Karpas-422 (cell line): ENCODE data around the gene ATP5IF1. TPM values are rescaled to one million over a fixed set of nuclear protein-coding genes. Genes with fewer than 3 reads are reported as not detected.

Source experiments
- DNase-seq: peaks from one replicate; pipeline ENCODE4 v3.0.0-alpha.2; 2015
- H2AFZ ChIP-seq: fragments of 200-600 bp; sonication (generic); 2 replicates; pipeline ENCODE4 v1.6.1; 2014; ENCODE audit warnings: antibody characterized with exemption, low read length, mixed read lengths
- H3K27ac ChIP-seq: fragments of 200-600 bp; sonication (generic); 2 replicates; pipeline ENCODE4 v1.5.1; 2014; ENCODE audit warnings: mild to moderate bottlenecking, low read length, moderate library complexity
- H3K27me3 ChIP-seq: fragments of 200-600 bp; sonication (generic); 2 replicates; pipeline ENCODE4 v1.6.1; 2014; ENCODE audit warnings: low read length, mixed read lengths
- H3K36me3 ChIP-seq: fragments of 200-600 bp; sonication (generic); 2 replicates; pipeline ENCODE4 v1.6.1; 2014; ENCODE audit warnings: low read length, mixed read lengths; ENCODE audit not compliant: insufficient read depth
- H3K4me1 ChIP-seq: fragments of 200-600 bp; sonication (generic); 2 replicates; pipeline ENCODE4 v1.6.1; 2014; ENCODE audit warnings: mild to moderate bottlenecking, low read length, mixed read lengths
- H3K4me2 ChIP-seq: fragments of 200-600 bp; sonication (generic); 2 replicates; pipeline ENCODE4 v1.6.1; 2014; ENCODE audit warnings: low read length, low read depth, mild to moderate bottlenecking; ENCODE audit not compliant: poor library complexity, severe bottlenecking
- H3K4me3 ChIP-seq: fragments of 200-600 bp; sonication (generic); 2 replicates; pipeline ENCODE4 v1.5.1; 2014; ENCODE audit warnings: mild to moderate bottlenecking, antibody characterized with exemption, low read length, mixed read lengths
- H3K79me2 ChIP-seq: fragments of 200-600 bp; sonication (generic); 2 replicates; pipeline ENCODE4 v1.6.1; 2014; ENCODE audit warnings: mild to moderate bottlenecking, low read length, mixed read lengths
- H3K9ac ChIP-seq: fragments of 200-600 bp; sonication (generic); 2 replicates; pipeline ENCODE4 v1.6.0; 2014; ENCODE audit warnings: low read length
- H3K9me2 ChIP-seq: fragments of 200-600 bp; sonication (generic), shearing (Covaris generic); replicated peaks from 2 replicates; pipeline ENCODE4 v1.6.0; 2014; ENCODE audit warnings: mild to moderate bottlenecking, low read length, moderate library complexity; ENCODE audit not compliant: insufficient read depth
- H3K9me3 ChIP-seq: fragments of 300-700, 200-600 bp; sonication (generic); 2 replicates; pipeline ENCODE4 v1.6.1; 2014; ENCODE audit warnings: low read length, mixed read lengths
- H4K20me1 ChIP-seq: fragments of 200-600 bp; sonication (generic); 2 replicates; pipeline ENCODE4 v1.6.1; 2014; ENCODE audit warnings: mild to moderate bottlenecking, antibody characterized with exemption, low read length, low read depth; ENCODE audit not compliant: insufficient read depth
- total RNA-seq: library from RNA; depleted of rRNA; stranded (reverse); fragments of >200 nt; shearing (Covaris generic); gene quantifications from 2 replicates; pipeline ENCODE4 v1.2.3, GENCODE V29; 2014; ENCODE audit warnings: low replicate concordance

The ATP5IF1 gene
- total RNA-seq, 1 experiment from 2014 or later = 248 TPM

GRCh38 chr1:28243685-28244311 is 7.9 kb downstream of the ATP5IF1 start:
- peaks cover 43% of the 10 kb centered on the region for H3K4me1 ChIP-seq

GRCh38 chr1:28244549-28245251 is 8.8 kb downstream of the ATP5IF1 start:
- H3K36me3 ChIP-seq = peaks cover 5% of the 10 kb centered on the region; the same call in 1 of the 2 replicates
- H3K79me2 ChIP-seq = peaks cover 22% of the 10 kb centered on the region
- H3K4me1 ChIP-seq = peaks cover 48% of the 10 kb centered on the region
- H2AFZ ChIP-seq = no peak overlapping the region
- H3K27ac ChIP-seq = peak overlapping the region; percentile 88
- H3K4me2 ChIP-seq = peak overlapping the region; percentile 78
- H3K27me3 ChIP-seq = no peaks in the 10 kb centered on the region
- peak overlapping the region; percentile 56 for H3K4me3 ChIP-seq
- H3K9me2 ChIP-seq = no peaks in the 10 kb centered on the region
- no peaks in the 10 kb centered on the region for H4K20me1 ChIP-seq
- peak overlapping the region; percentile 76 for H3K9ac ChIP-seq
- no peaks in the 10 kb centered on the region for H3K9me3 ChIP-seq
- peak; percentile 77 for DNase-seq

More at GRCh38 chr1:28243685-28244311, 7.9 kb downstream of the ATP5IF1 start:
- Histone ChIP-seq H3K9me2 (no peaks in the 10 kb centered on the region), H3K4me2 (no peak overlapping the region), H2AFZ (no peak overlapping the region), H3K79me2 (peaks cover 22% of the 10 kb centered on the region), H3K27ac (peak overlapping the region; percentile 88), H3K9ac (0 out of 2 replicates have a peak overlapping the region, but pooled peaks have one; percentile 76), H3K27me3 (no peaks in the 10 kb centered on the region), H3K9me3 (no peaks in the 10 kb centered on the region), H3K4me3 (no peak overlapping the region), H4K20me1 (no peaks in the 10 kb centered on the region), H3K36me3 (peaks cover 5% of the 10 kb centered on the region; the same call in 1 of the 2 replicates)
- no peak for DNase-seq

- H3K9me2 ChIP-seq = no peaks in the 10 kb centered on the region
- no peak overlapping the region for H2AFZ ChIP-seq
- H3K9ac ChIP-seq = peak overlapping the region; percentile 76
- peaks cover 22% of the 10 kb centered on the region for H3K79me2 ChIP-seq
- peak; percentile 83 for DNase-seq
- no peaks in the 10 kb centered on the region for H3K9me3 ChIP-seq
- H3K27me3 ChIP-seq = no peaks in the 10 kb centered on the region
- peak overlapping the region; percentile 88 for H3K27ac ChIP-seq
- peaks cover 5% of the 10 kb centered on the region; the same call in 1 of the 2 replicates for H3K36me3 ChIP-seq
- peak overlapping the region; percentile 72 for H3K4me3 ChIP-seq
- peaks cover 52% of the 10 kb centered on the region for H3K4me1 ChIP-seq
- peak overlapping the region; percentile 78 for H3K4me2 ChIP-seq
- no peaks in the 10 kb centered on the region for H4K20me1 ChIP-seq
Observed at GRCh38 chr1:28246427-28246832, 10.5 kb downstream of the ATP5IF1 start.

- Histone ChIP-seq H4K20me1 (no peaks in the 10 kb centered on the region), H3K79me2 (peaks cover 22% of the 10 kb centered on the region), H3K4me1 (peaks cover 52% of the 10 kb centered on the region), H3K9ac (peak overlapping the region; percentile 65), H3K27me3 (no peaks in the 10 kb centered on the region), H3K4me2 (peak overlapping the region; percentile 74), H3K9me2 (no peaks in the 10 kb centered on the region), H3K27ac (peak overlapping the region; percentile 88), H3K4me3 (peak overlapping the region; percentile 55), H2AFZ (peak overlapping the region; percentile 89), H3K9me3 (no peaks in the 10 kb centered on the region), H3K36me3 (peaks cover 5% of the 10 kb centered on the region; the same call in 1 of the 2 replicates)
- peak; percentile 65 for DNase-seq
Observed at GRCh38 chr1:28247612-28248272, 11.8 kb downstream of the ATP5IF1 start.

GRCh38 chr1:28248273-28249012 is 12.5 kb downstream of the ATP5IF1 start:
- Histone ChIP-seq H3K27ac (peak overlapping the region; percentile 88), H3K9ac (peak overlapping the region; percentile 65), H3K4me3 (peak overlapping the region; percentile 55; the same call in 1 of the 2 replicates), H3K27me3 (no peaks in the 10 kb centered on the region), H3K4me2 (peak overlapping the region; percentile 74), H3K9me3 (no peaks in the 10 kb centered on the region), H3K36me3 (peaks cover 5% of the 10 kb centered on the region; the same call in 1 of the 2 replicates), H4K20me1 (no peaks in the 10 kb centered on the region), H3K79me2 (peaks cover 22% of the 10 kb centered on the region), H3K4me1 (peaks cover 52% of the 10 kb centered on the region), H2AFZ (peak overlapping the region; percentile 89), H3K9me2 (no peaks in the 10 kb centered on the region)
- DNase-seq = peak; percentile 94

- peak; percentile 62 for DNase-seq
- Histone ChIP-seq H4K20me1 (no peaks in the 10 kb centered on the region), H3K4me1 (peaks cover 46% of the 10 kb centered on the region), H3K9me2 (no peaks in the 10 kb centered on the region), H3K27ac (peak overlapping the region; percentile 71), H3K27me3 (no peaks in the 10 kb centered on the region), H3K36me3 (no peaks in the 10 kb centered on the region), H2AFZ (peak overlapping the region; percentile 46; the same call in 1 of the 2 replicates), H3K9me3 (no peaks in the 10 kb centered on the region), H3K9ac (peak overlapping the region; percentile 52), H3K4me3 (peak overlapping the region; percentile 41; the same call in 1 of the 2 replicates), H3K79me2 (peaks cover 17% of the 10 kb centered on the region), H3K4me2 (peak overlapping the region; percentile 74)
Observed at GRCh38 chr1:28249013-28249865, 13.3 kb downstream of the ATP5IF1 start.

- no peak overlapping the region for H3K4me3 ChIP-seq
- H2AFZ ChIP-seq = no peak overlapping the region
Observed at GRCh38 chr1:28249866-28250295, 14.0 kb downstream of the ATP5IF1 start.

More at GRCh38 chr1:28249866-28250295, 14.0 kb downstream of the ATP5IF1 start:
- Histone ChIP-seq H3K27me3 (no peaks in the 10 kb centered on the region), H3K4me2 (peak overlapping the region; percentile 74), H4K20me1 (no peaks in the 10 kb centered on the region), H3K79me2 (peaks cover 11% of the 10 kb centered on the region), H3K9ac (peak overlapping the region; percentile 41; the same call in 1 of the 2 replicates), H3K4me1 (peaks cover 40% of the 10 kb centered on the region), H3K9me2 (no peaks in the 10 kb centered on the region), H3K36me3 (no peaks in the 10 kb centered on the region), H3K9me3 (no peaks in the 10 kb centered on the region), H3K27ac (peak overlapping the region; percentile 71; the same call in 1 of the 2 replicates)
- DNase-seq = no peak
